BE2C (cell line): ENCODE measurements around the gene SUN2.

Source experiments
- DNase-seq: peaks from one replicate; pipeline ENCODE4 v3.0.0-alpha.2; 2020
- H3K27me3 ChIP-seq: fragments of 250-450 bp; sonication (Bioruptor Pico); 2 replicates; pipeline ENCODE4 v1.5.1; 2020; ENCODE audit warnings: mild to moderate bottlenecking
- H3K36me3 ChIP-seq: fragments of 250-450 bp; sonication (Bioruptor Pico); 2 replicates; pipeline ENCODE4 v1.5.1; 2020; ENCODE audit warnings: mild to moderate bottlenecking
- H3K4me1 ChIP-seq: fragments of 250-450 bp; sonication (Bioruptor Pico); 2 replicates; pipeline ENCODE4 v1.5.1; 2020
- H3K4me3 ChIP-seq: 2 replicates; pipeline ENCODE4 v1.5.1; 2011; ENCODE audit warnings: low read depth, low read length
- H3K9me3 ChIP-seq: fragments of 250-450 bp; sonication (Bioruptor Pico); 2 replicates; pipeline ENCODE4 v1.5.1; 2020
- TF ChIP-seq, protein P1 (sequence below): IDR thresholded peaks from 2 replicates; pipeline ENCODE4 v1.5.1; 2012; ENCODE audit warnings: mild to moderate bottlenecking, low read depth, low read length

Gene SUN2

DNA sequence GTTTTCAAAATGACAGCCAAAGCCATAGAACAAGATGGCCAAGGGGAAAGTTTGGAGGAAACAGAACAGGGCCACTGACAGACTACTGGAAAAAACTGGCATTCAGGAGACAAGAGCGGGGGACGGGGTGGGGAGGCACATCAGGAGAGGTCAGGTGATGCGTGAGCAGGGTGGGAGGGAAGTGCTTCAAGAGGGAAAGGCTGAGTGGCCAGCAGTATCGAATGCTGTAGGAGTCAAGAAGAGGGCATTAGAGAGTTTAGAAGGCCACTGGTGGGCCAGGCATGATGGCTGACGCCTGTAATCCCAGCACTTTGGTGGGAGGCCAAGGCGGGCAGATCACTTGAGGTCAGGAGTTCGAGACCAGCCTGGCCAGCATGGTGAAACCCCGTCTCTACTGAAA lies 41.9 kb downstream of the SUN2 start:
- TF ChIP-seq, protein P1, sequence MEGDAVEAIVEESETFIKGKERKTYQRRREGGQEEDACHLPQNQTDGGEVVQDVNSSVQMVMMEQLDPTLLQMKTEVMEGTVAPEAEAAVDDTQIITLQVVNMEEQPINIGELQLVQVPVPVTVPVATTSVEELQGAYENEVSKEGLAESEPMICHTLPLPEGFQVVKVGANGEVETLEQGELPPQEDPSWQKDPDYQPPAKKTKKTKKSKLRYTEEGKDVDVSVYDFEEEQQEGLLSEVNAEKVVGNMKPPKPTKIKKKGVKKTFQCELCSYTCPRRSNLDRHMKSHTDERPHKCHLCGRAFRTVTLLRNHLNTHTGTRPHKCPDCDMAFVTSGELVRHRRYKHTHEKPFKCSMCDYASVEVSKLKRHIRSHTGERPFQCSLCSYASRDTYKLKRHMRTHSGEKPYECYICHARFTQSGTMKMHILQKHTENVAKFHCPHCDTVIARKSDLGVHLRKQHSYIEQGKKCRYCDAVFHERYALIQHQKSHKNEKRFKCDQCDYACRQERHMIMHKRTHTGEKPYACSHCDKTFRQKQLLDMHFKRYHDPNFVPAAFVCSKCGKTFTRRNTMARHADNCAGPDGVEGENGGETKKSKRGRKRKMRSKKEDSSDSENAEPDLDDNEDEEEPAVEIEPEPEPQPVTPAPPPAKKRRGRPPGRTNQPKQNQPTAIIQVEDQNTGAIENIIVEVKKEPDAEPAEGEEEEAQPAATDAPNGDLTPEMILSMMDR: no peak
- Histone ChIP-seq H3K27me3 (no peaks in the 10 kb centered on the region), H3K4me3 (no peak overlapping the region), H3K4me1 (peaks cover 6% of the 10 kb centered on the region), H3K9me3 (no peaks in the 10 kb centered on the region), H3K36me3 (peaks cover 55% of the 10 kb centered on the region)
- no peak for DNase-seq

DNA sequence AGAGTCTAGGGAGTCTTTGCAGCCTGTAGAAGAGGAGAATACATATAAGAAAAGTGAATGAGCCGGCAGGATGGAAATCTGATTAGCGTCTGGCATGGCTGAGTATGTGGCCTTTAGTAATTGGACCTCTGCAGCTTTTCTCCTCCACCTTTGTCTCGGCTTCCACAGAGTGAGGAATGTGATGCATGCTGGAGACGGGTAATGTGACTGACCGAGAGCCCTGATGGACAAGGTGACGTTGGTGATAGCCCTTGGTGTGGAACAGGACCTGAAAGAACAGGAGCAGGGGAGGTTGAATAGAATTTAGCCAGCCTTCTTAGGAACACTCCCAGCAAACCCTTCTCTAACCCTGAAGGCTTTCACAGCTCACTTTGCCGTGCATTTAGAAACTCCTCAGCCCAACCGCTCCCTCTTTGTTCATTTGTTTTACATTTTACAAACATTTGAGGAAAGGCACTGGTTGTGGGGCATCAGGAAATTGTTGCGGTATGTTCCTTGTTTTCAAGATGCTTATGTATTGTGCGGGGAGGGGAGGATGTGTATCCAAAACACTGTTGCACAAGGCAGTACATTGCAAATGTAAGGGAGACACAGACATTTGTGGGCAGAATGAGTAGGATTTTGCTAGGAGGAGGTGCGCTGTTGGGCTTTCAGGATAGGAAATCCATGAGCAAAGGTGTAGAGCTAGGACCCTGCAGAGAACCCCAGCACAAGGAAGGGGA lies 43.2 kb downstream of the SUN2 start:
- TF ChIP-seq, protein P1: no peak
- no peak overlapping the region for H3K4me3 ChIP-seq
- no peak for DNase-seq

DNA sequence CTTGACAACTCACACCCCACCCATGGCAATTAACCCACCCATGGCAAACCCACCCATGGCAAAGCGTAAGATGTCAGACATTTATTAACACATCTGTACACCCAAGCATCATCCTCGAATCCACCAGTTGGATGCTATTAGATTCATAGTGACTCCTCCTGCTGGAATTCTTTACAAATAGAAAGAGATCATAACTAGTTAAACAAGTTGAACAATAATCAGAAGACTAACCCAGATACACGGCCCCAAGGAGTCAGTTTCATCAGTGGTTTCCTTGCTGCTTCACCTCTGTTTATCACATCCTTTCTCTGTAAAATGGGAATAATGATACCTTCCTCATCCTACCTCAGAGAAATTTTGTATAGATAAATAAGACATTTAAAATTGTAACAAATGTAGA lies 44.9 kb downstream of the SUN2 start:
- DNase-seq: no peak
- no peak overlapping the region for H3K4me3 ChIP-seq
- H3K4me1 ChIP-seq: peaks cover 6% of the 10 kb centered on the region; the same call in 1 of the 2 replicates
- peaks cover 26% of the 10 kb centered on the region for H3K36me3 ChIP-seq
- no peaks in the 10 kb centered on the region for H3K9me3 ChIP-seq
- no peaks in the 10 kb centered on the region for H3K27me3 ChIP-seq
- TF ChIP-seq, protein P1: no peak

More for the DNA sequence above, 43.2 kb downstream of the SUN2 start:
- Histone ChIP-seq H3K4me1 (peaks cover under 1% of the 10 kb centered on the region; the same call in 1 of the 2 replicates), H3K9me3 (no peaks in the 10 kb centered on the region), H3K36me3 (peaks cover 44% of the 10 kb centered on the region), H3K27me3 (no peaks in the 10 kb centered on the region)

DNA sequence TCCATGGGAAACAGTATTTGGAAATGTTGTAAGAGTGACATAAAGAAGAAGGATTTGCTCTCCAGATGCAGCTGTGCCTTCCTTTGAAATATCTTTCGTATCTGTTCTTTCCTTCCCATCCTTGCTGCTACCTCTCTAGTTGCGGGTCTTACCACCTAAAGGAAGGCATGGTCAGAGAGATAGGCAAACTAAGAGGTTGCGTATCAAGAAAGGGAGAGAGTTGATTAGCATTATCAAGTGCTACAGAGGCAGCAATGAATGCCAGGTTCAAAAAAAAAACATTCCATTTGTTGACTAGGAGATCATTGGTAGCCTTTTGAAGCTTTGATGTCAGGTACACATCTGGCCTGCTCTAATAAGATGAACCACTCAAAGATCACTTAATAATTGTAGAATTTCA lies 45.4 kb downstream of the SUN2 start:
- Histone ChIP-seq H3K36me3 (peaks cover 24% of the 10 kb centered on the region), H3K27me3 (no peaks in the 10 kb centered on the region), H3K9me3 (no peaks in the 10 kb centered on the region), H3K4me1 (peaks cover 6% of the 10 kb centered on the region; the same call in 1 of the 2 replicates), H3K4me3 (no peak overlapping the region)
- TF ChIP-seq, protein P1: no peak
- DNase-seq: no peak

DNA sequence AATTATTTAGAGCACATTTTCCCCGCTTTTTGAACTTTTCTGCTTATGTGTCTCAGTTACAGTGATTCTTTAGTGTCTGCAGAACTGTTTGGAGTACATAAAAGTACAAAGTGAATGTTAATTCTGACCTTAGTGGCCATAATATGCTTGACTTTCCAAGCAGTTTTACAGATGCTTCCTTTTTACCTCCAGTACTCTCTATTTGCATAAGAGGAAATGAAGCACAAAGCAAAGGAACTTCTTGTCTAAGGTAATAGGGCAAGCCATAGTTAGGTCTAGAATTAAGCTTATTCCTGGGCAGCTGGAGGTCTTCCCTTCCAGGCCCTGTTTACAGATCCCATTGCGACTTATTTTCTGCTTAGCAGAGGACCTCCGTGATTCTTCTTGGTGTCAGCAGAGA lies 46.5 kb downstream of the SUN2 start:
- no peak overlapping the region for H3K4me3 ChIP-seq
- H3K4me1 ChIP-seq: peaks cover 6% of the 10 kb centered on the region; the same call in 1 of the 2 replicates
- peaks cover 20% of the 10 kb centered on the region for H3K36me3 ChIP-seq

DNA sequence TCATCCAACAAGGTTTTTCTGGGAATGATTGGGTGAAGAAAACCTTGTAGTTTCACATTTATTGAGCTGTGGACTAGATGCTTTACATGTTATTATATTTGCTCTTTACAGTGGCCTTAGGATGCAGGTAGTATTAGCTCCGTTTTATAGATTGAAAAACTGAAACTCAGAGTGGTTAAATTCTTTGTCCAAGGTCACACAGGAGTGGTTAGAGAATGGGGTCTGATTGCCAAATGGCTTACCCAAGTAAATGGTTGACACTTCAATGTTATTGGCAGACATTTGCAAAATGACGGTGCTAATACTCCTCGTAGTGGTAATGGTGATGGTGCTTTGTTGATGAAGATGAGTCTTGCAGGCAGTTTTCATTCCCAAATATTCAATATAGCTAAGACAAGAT lies 47.8 kb downstream of the SUN2 start:
- TF ChIP-seq, protein P1: no peak

More for the DNA sequence above, 46.5 kb downstream of the SUN2 start:
- Histone ChIP-seq H3K27me3 (no peaks in the 10 kb centered on the region), H3K9me3 (no peaks in the 10 kb centered on the region)
- no peak for DNase-seq
- TF ChIP-seq, protein P1: no peak

More for the DNA sequence above, 47.8 kb downstream of the SUN2 start:
- Histone ChIP-seq H3K27me3 (no peaks in the 10 kb centered on the region), H3K36me3 (peaks cover 20% of the 10 kb centered on the region), H3K4me3 (peak overlapping the region; percentile 95; the same call in 1 of the 2 replicates), H3K4me1 (peaks cover 6% of the 10 kb centered on the region; the same call in 1 of the 2 replicates), H3K9me3 (no peaks in the 10 kb centered on the region)
- DNase-seq: no peak
